H9 (cell line): ENCODE data around the gene CAT. TPM values are rescaled to one million over a fixed set of nuclear protein-coding genes. Genes with fewer than 3 reads are reported as not detected.

ENCODE experiments used
- DNase-seq: peaks from one replicate; pipeline ENCODE4 v3.0.0-alpha.2; 2017
- H2AFZ ChIP-seq: one replicate; pipeline ENCODE4 v1.6.1; 2013; ENCODE audit warnings: mild to moderate bottlenecking, low read length, control low read depth, moderate library complexity
- H2AK5ac ChIP-seq: 2 replicates; pipeline ENCODE4 v1.6.1; 2013; ENCODE audit warnings: low read length, control low read depth, mixed read lengths; ENCODE audit not compliant: insufficient read length
- H2BK120ac ChIP-seq: one replicate; pipeline ENCODE4 v1.6.1; 2013; ENCODE audit warnings: low read depth, mild to moderate bottlenecking, low read length, control low read depth, inconsistent platforms; ENCODE audit not compliant: poor library complexity, severe bottlenecking
- H2BK12ac ChIP-seq: 2 replicates; pipeline ENCODE4 v1.6.1; 2013; ENCODE audit warnings: low read length, control low read depth, mixed read lengths, low read depth; ENCODE audit not compliant: insufficient read length
- H2BK15ac ChIP-seq: 2 replicates; pipeline ENCODE4 v1.6.1; 2013; ENCODE audit warnings: low read depth, low read length, control low read depth
- H2BK20ac ChIP-seq: one replicate; pipeline ENCODE4 v1.6.1; 2013; ENCODE audit warnings: low read depth, mild to moderate bottlenecking, low read length, control low read depth, inconsistent platforms; ENCODE audit not compliant: poor library complexity, severe bottlenecking
- H2BK5ac ChIP-seq: 2 replicates; pipeline ENCODE4 v1.6.1; 2013; ENCODE audit warnings: low read length, control low read depth, mixed read lengths; ENCODE audit not compliant: insufficient read length
- H3K14ac ChIP-seq: 2 replicates; pipeline ENCODE4 v1.6.1; 2013; ENCODE audit warnings: low read length, control low read depth; ENCODE audit not compliant: insufficient read depth
- H3K18ac ChIP-seq: 2 replicates; pipeline ENCODE4 v1.6.1; 2013; ENCODE audit warnings: low read depth, mild to moderate bottlenecking, mixed read lengths, low read length, control low read depth; ENCODE audit not compliant: insufficient read length
- H3K23ac ChIP-seq: 2 replicates; pipeline ENCODE4 v1.6.1; 2013; ENCODE audit warnings: low read length, control low read depth, mixed read lengths, low read depth; ENCODE audit not compliant: insufficient read length
- H3K23me2 ChIP-seq: 2 replicates; pipeline ENCODE4 v1.6.1; 2013; ENCODE audit warnings: low read depth, mild to moderate bottlenecking, mixed read lengths, low read length, control low read depth; ENCODE audit not compliant: insufficient read length, poor library complexity, severe bottlenecking
- H3K27ac ChIP-seq: 2 replicates; pipeline ENCODE4 v1.5.1; 2013; ENCODE audit warnings: low read length, control low read depth, mixed read lengths, low read depth; ENCODE audit not compliant: insufficient read length
- H3K27me3 ChIP-seq: 2 replicates; pipeline ENCODE4 v1.6.1; 2013; ENCODE audit warnings: low read length, control low read depth, inconsistent platforms; ENCODE audit not compliant: insufficient read depth
- H3K4ac ChIP-seq: 2 replicates; pipeline ENCODE4 v1.6.1; 2013; ENCODE audit warnings: low read depth, mild to moderate bottlenecking, control low read depth, inconsistent platforms, low read length, moderate library complexity
- H3K4me1 ChIP-seq: 2 replicates; pipeline ENCODE4 v1.6.1; 2013; ENCODE audit warnings: low read length, control low read depth, inconsistent platforms; ENCODE audit not compliant: insufficient read depth
- H3K4me2 ChIP-seq: 2 replicates; pipeline ENCODE4 v1.6.1; 2013; ENCODE audit warnings: low read length, control low read depth, mixed read lengths; ENCODE audit not compliant: insufficient read length, insufficient read depth
- H3K56ac ChIP-seq: 2 replicates; pipeline ENCODE4 v1.6.1; 2013; ENCODE audit warnings: low read depth, mild to moderate bottlenecking, mixed read lengths, low read length, control low read depth; ENCODE audit not compliant: insufficient read length
- H3K79me1 ChIP-seq: 2 replicates; pipeline ENCODE4 v1.6.1; 2013; ENCODE audit warnings: low read depth, mild to moderate bottlenecking, moderate library complexity, low read length, control low read depth, inconsistent platforms; ENCODE audit not compliant: insufficient read depth, poor library complexity, severe bottlenecking
- H3K79me2 ChIP-seq: 2 replicates; pipeline ENCODE4 v1.6.1; 2013; ENCODE audit warnings: low read length, control low read depth, inconsistent platforms; ENCODE audit not compliant: insufficient read depth
- H3K9ac ChIP-seq: 2 replicates; pipeline ENCODE4 v1.6.1; 2013; ENCODE audit warnings: low read length, control low read depth, mixed read lengths; ENCODE audit not compliant: insufficient read length; ENCODE audit errors: extremely low read depth
- H3K9me3 ChIP-seq: one replicate; pipeline ENCODE4 v1.6.1; 2013; ENCODE audit warnings: low read depth, low read length, inconsistent platforms; ENCODE audit not compliant: control insufficient read depth
- H3T11ph ChIP-seq: one replicate; pipeline ENCODE4 v1.6.1; 2013; ENCODE audit warnings: mild to moderate bottlenecking, low read length, control low read depth, inconsistent platforms
- H4K20me1 ChIP-seq: one replicate; pipeline ENCODE4 v1.6.1; 2013; ENCODE audit not compliant: control insufficient read depth, insufficient read length, insufficient read depth
- H4K5ac ChIP-seq: 2 replicates; pipeline ENCODE4 v1.6.1; 2013; ENCODE audit warnings: low read depth, mild to moderate bottlenecking, mixed read lengths, low read length, control low read depth; ENCODE audit not compliant: insufficient read length
- H4K8ac ChIP-seq: replicated peaks from 2 replicates; pipeline ENCODE4 v1.6.1; 2013; ENCODE audit warnings: low read length, control low read depth, mixed read lengths, low read depth; ENCODE audit not compliant: insufficient read length
- H4K91ac ChIP-seq: 2 replicates; pipeline ENCODE4 v1.6.1; 2013; ENCODE audit warnings: low read depth, mild to moderate bottlenecking, moderate library complexity, mixed read lengths, low read length, control low read depth; ENCODE audit not compliant: insufficient read length
- H3K27ac Mint-ChIP-seq, 3 experiments: 2 replicates in 2 of 3; 3 replicates in 1 of 3; pipeline ENCODE4 v1.8.0; 2020 to 2021; ENCODE audit warnings: mixed read lengths in 3 of 3, mild to moderate bottlenecking in 1 of 3, moderate library complexity in 1 of 3
- H3K27me3 Mint-ChIP-seq: 2 replicates; pipeline ENCODE4 v1.8.0; 2021; ENCODE audit warnings: low read depth, mild to moderate bottlenecking, moderate library complexity, mixed read lengths
- H3K36me3 Mint-ChIP-seq, 3 experiments: 2 replicates in 2 of 3; 3 replicates in 1 of 3; pipeline ENCODE4 v1.8.0; 2020 to 2021; ENCODE audit warnings: low read depth in 3 of 3, mixed read lengths in 3 of 3; ENCODE audit not compliant: insufficient read depth in 1 of 3
- H3K4me1 Mint-ChIP-seq, 2 experiments: 2 replicates each; pipeline ENCODE4 v1.8.0; 2020; ENCODE audit warnings: mixed read lengths in 2 of 2
- H3K4me3 Mint-ChIP-seq, 2 experiments: 2 replicates in 1 of 2; 3 replicates in 1 of 2; pipeline ENCODE4 v1.8.0; 2020 to 2021; ENCODE audit warnings: mild to moderate bottlenecking in 2 of 2, mixed read lengths in 2 of 2, moderate library complexity in 1 of 2
- H3K9me3 Mint-ChIP-seq, 2 experiments: 2 replicates in 1 of 2; 3 replicates in 1 of 2; pipeline ENCODE4 v1.8.0; 2020; ENCODE audit warnings: mild to moderate bottlenecking in 2 of 2, mixed read lengths in 2 of 2, moderate library complexity in 1 of 2
- CTCF ChIP-seq: fragments of 200-600 bp; sonication (generic); conservative IDR thresholded peaks from 3 replicates; pipeline ENCODE4 v1.8.0; 2021; ENCODE audit warnings: antibody characterized with exemption, mild to moderate bottlenecking
- WGBS: extraction: QIAGEN DNeasy Blood & Tissue Kit; methylation state at CpG from one replicate; pipeline ENCODE4 v1.1.7; 2013; ENCODE audit warnings: missing lambda C conversion rate, low lambda C conversion rate, mixed read lengths; ENCODE audit not compliant: insufficient read length; ENCODE audit errors: extremely low coverage; 5-methylcytosine and 5-hydroxymethylcytosine counted together
- total RNA-seq: library from RNA; stranded (reverse); gene quantifications from 2 replicates; pipeline ENCODE4 v1.2.1, GENCODE V29; 2021

The CAT gene
- total RNA-seq, 1 experiment from 2014 or later: 9.9 TPM

GRCh38 chr11:34417202-34417601 lies 21.5 kb upstream of the CAT start:
- Histone ChIP-seq H4K91ac (no peak overlapping the region), H2BK20ac (no peak overlapping the region), H4K8ac (no peak overlapping the region), H2BK5ac (no peak overlapping the region), H4K20me1 (no peaks in the 10 kb centered on the region), H3K14ac (no peak overlapping the region), H3K23me2 (no peaks in the 10 kb centered on the region), H3K79me2 (peaks cover 1% of the 10 kb centered on the region; the same call in 1 of the 2 replicates), H3K4ac (no peak overlapping the region), H3K4me1 (no peaks in the 10 kb centered on the region), H2BK15ac (no peak overlapping the region), H3K56ac (no peak overlapping the region), H3K27ac (no peak overlapping the region), H3K79me1 (no peaks in the 10 kb centered on the region), H3K27me3 (no peaks in the 10 kb centered on the region), H3T11ph (no peak overlapping the region), H2AFZ (no peak overlapping the region), H3K9me3 (peaks cover 7% of the 10 kb centered on the region), H2BK12ac (no peak overlapping the region), H3K9ac (no peak overlapping the region), H2AK5ac (no peak overlapping the region), H3K4me2 (no peak overlapping the region), H2BK120ac (no peak overlapping the region), H3K18ac (no peak overlapping the region), H3K23ac (no peak overlapping the region), H4K5ac (no peak overlapping the region)
- no peaks in the 10 kb centered on the region; the same call in 1 of the 2 replicates for H3K27me3 Mint-ChIP-seq
- no peak overlapping the region for H3K4me3 Mint-ChIP-seq
- no peak overlapping the region for H3K27ac Mint-ChIP-seq
- H3K36me3 Mint-ChIP-seq: peaks cover 4 to 18% (median 5%) of the 10 kb centered on the region in 3 experiments; a peak in 5 of 7 replicates
- H3K4me1 Mint-ChIP-seq: 0 out of 4 replicates have a peak, but pooled peaks cover 0 to 4% of the 10 kb centered on the region in 2 experiments
- no peak for DNase-seq
- TF ChIP-seq CTCF: peak; percentile 45
- H3K9me3 Mint-ChIP-seq: peaks cover 14 to 17% of the 10 kb centered on the region in 2 experiments
- WGBS: no CpG with 5 or more reads among the region's 1 CpG
